Fibroblast of peridontal ligament (primary cell): ENCODE measurements around the gene PEX10.

Experiments
- DNase-seq: peaks from one replicate; pipeline ENCODE4 v3.0.0-alpha.2; 2010; ENCODE audit errors: extremely low read depth

PEX10 gene

GRCh38 chr1:2425892-2426291 is 13.5 kb upstream of the PEX10 start:
- DNase-seq: no peak

- no peak for DNase-seq
These were observed 10.2 kb upstream of the PEX10 start for GRCh38 chr1:2422523-2422922.

GRCh38 chr1:2419416-2419815 is 7.1 kb upstream of the PEX10 start:
- no peak for DNase-seq

- DNase-seq: no peak
These were observed 6.5 kb upstream of the PEX10 start for GRCh38 chr1:2418791-2419320.

GRCh38 chr1:2417833-2418225 is 5.5 kb upstream of the PEX10 start:
- DNase-seq: no peak

- no peak for DNase-seq
These were observed 4.9 kb upstream of the PEX10 start for GRCh38 chr1:2417083-2417832.

GRCh38 chr1:2416403-2416802 is 4.0 kb upstream of the PEX10 start:
- DNase-seq: no peak

GRCh38 chr1:2415801-2416208 is 3.4 kb upstream of the PEX10 start:
- DNase-seq: no peak

GRCh38 chr1:2415337-2415736 is 3.0 kb upstream of the PEX10 start:
- DNase-seq: no peak

- DNase-seq: peak; percentile 55
These were observed 2.1 kb upstream of the PEX10 start for GRCh38 chr1:2414297-2414958.

GRCh38 chr1:2413495-2414296 is 1.3 kb upstream of the PEX10 start:
- DNase-seq: no peak

- DNase-seq: peak; percentile 35
These were observed 570 bp upstream of the PEX10 start for GRCh38 chr1:2412773-2413494.

GRCh38 chr1:2411801-2412394 is 466 bp downstream of the PEX10 start:
- no peak for DNase-seq

GRCh38 chr1:2409745-2410144 is 2.6 kb downstream of the PEX10 start:
- DNase-seq: no peak

- DNase-seq: no peak
These were observed 3.5 kb downstream of the PEX10 start for GRCh38 chr1:2408859-2409276.

GRCh38 chr1:2408456-2408855 is 3.9 kb downstream of the PEX10 start:
- DNase-seq: no peak

GRCh38 chr1:2407991-2408275 is 4.4 kb downstream of the PEX10 start:
- DNase-seq: no peak

- no peak for DNase-seq
These were observed 5.0 kb downstream of the PEX10 start for GRCh38 chr1:2407166-2407990.

GRCh38 chr1:2406451-2407041 is 5.8 kb downstream of the PEX10 start:
- DNase-seq: no peak

GRCh38 chr1:2405588-2406295 is 6.6 kb downstream of the PEX10 start:
- DNase-seq: no peak
